Liver (tissue), 9 donors: ENCODE measurements around the gene CCDC116. TPM values are rescaled to one million over a fixed set of nuclear protein-coding genes. Genes with fewer than 3 reads are reported as not detected.
"Not testable (repeated sequence)": the region's sequence is repeated elsewhere in the genome, so short reads cannot be mapped to it uniquely, and the experiment has no call there.

Experiments used
- DNase-seq: peaks from one replicate; pipeline ENCODE4 v3.0.0-alpha.2; 2017; ENCODE audit warnings: low spot score
- H3K27ac ChIP-seq, 2 donors: one replicate each; pipeline ENCODE4 v1.7.0; 2013; ENCODE audit warnings: inconsistent platforms in 2 of 2, low read length in 2 of 2, control low read depth in 1 of 2, low read depth in 1 of 2, mild to moderate bottlenecking in 1 of 2
- H3K27me3 ChIP-seq, 4 donors: one replicate each; pipeline versions ENCODE4 v1.6.1 to v1.7.0; 2013; ENCODE audit warnings: low read length in 3 of 4, inconsistent platforms in 1 of 4, mild to moderate bottlenecking in 1 of 4, moderate library complexity in 1 of 4; ENCODE audit not compliant: control insufficient read depth in 4 of 4, insufficient read depth in 4 of 4
- H3K36me3 ChIP-seq, 4 donors: one replicate each; pipeline versions ENCODE4 v1.6.1 to v1.7.0; 2013; ENCODE audit warnings: low read length in 3 of 4, mild to moderate bottlenecking in 3 of 4, low read depth in 1 of 4, moderate library complexity in 1 of 4; ENCODE audit not compliant: control insufficient read depth in 4 of 4, insufficient read depth in 3 of 4
- H3K4me1 ChIP-seq, 4 donors: one replicate each; pipeline versions ENCODE4 v1.6.1 to v1.7.0; 2013; ENCODE audit warnings: low read length in 3 of 4, mild to moderate bottlenecking in 3 of 4, moderate library complexity in 1 of 4; ENCODE audit not compliant: control insufficient read depth in 4 of 4, insufficient read depth in 4 of 4
- H3K4me3 ChIP-seq, 3 donors: one replicate each; pipeline versions ENCODE4 v1.6.1 to v1.7.0; 2013; ENCODE audit warnings: low read length in 3 of 3, control low read depth in 1 of 3, low read depth in 1 of 3, mild to moderate bottlenecking in 1 of 3
- H3K9ac ChIP-seq, 2 donors: one replicate each; pipeline ENCODE4 v1.7.0; 2013; ENCODE audit warnings: low read length in 2 of 2, mild to moderate bottlenecking in 2 of 2, moderate library complexity in 2 of 2, control low read depth in 1 of 2, low read depth in 1 of 2
- H3K9me3 ChIP-seq, 4 donors: one replicate each; pipeline versions ENCODE4 v1.6.1 to v1.7.0; 2013; ENCODE audit warnings: low read length in 3 of 4; ENCODE audit not compliant: control insufficient read depth in 4 of 4
- EGR1 ChIP-seq, 2 donors: IDR thresholded peaks; 2 replicates each; pipeline ENCODE4 v1.6.1; 2016 to 2018; ENCODE audit warnings: antibody characterized with exemption in 2 of 2, low read depth in 2 of 2
- FOXA2 ChIP-seq: IDR thresholded peaks from 2 replicates; pipeline ENCODE4 v1.6.1; 2016; ENCODE audit warnings: antibody characterized with exemption
- HNF4A ChIP-seq, 2 donors: conservative IDR thresholded peaks; 2 replicates each; pipeline ENCODE4 v1.6.1; 2016; ENCODE audit warnings: antibody characterized with exemption in 2 of 2, mild to moderate bottlenecking in 2 of 2
- JUND ChIP-seq, 2 donors: IDR thresholded peaks; 2 replicates each; pipeline ENCODE4 v1.6.1; 2016; ENCODE audit warnings: antibody characterized with exemption in 2 of 2
- RAD21 ChIP-seq, 2 donors: IDR thresholded peaks; 2 replicates each; pipeline ENCODE4 v1.6.1; 2016; ENCODE audit warnings: antibody characterized with exemption in 2 of 2, mild to moderate bottlenecking in 2 of 2
- REST ChIP-seq: IDR thresholded peaks from 2 replicates; pipeline ENCODE4 v1.6.1; 2016; ENCODE audit warnings: antibody characterized with exemption, mild to moderate bottlenecking
- RXRA ChIP-seq, 2 donors: IDR thresholded peaks; 2 replicates each; pipeline ENCODE4 v1.6.1; 2017 to 2018; ENCODE audit warnings: antibody characterized with exemption in 2 of 2, mild to moderate bottlenecking in 1 of 2
- SP1 ChIP-seq: IDR thresholded peaks from 2 replicates; pipeline ENCODE4 v1.6.1; 2018; ENCODE audit warnings: antibody characterized with exemption, mild to moderate bottlenecking
- TAF1 ChIP-seq: conservative IDR thresholded peaks from 2 replicates; pipeline ENCODE4 v1.6.1; 2016; ENCODE audit warnings: antibody characterized with exemption, mild to moderate bottlenecking
- WGBS: extraction: QIAGEN DNeasy Blood & Tissue Kit; methylation state at CpG from one replicate; pipeline ENCODE4 v1.1.7; 2013; 5-methylcytosine and 5-hydroxymethylcytosine counted together
- polyA plus RNA-seq, 2 donors: library from polyadenylated mRNA; stranded (reverse) in 1 of 2; unstranded in 1 of 2; fragments of 200-250 nt in 1 of 2; fragments of >200 nt in 1 of 2; fragmentation: Nextera tagmentation in 1 of 2; extraction: Ambion mirVana in 1 of 2; gene quantifications; one replicate each; pipeline versions ENCODE4 v1.2.1 to v1.2.3, GENCODE V29; 2013 to 2015
- total RNA-seq, 2 donors: library from RNA; depleted of rRNA; stranded (reverse); fragments of >200 nt; gene quantifications; one replicate each; pipeline ENCODE4 v1.2.3, GENCODE V29; 2014
- donor health status: healthy.
- donor health status: healthy.
- donor health status: healthy.
- donor health status: healthy.
- donor health status: healthy.

Gene CCDC116
- total and polyA plus RNA-seq, 4 donors: 0.05 to 0.08 (median 0.05) TPM; not detected in 1

GRCh38 chr22:21674638-21675245 lies 42.2 kb downstream of the CCDC116 start:
- Histone ChIP-seq H3K27me3 (no peaks in the 10 kb centered on the region), H3K4me3 (no peak overlapping the region), H3K9ac (no peak overlapping the region), H3K27ac (no peak overlapping the region), H3K36me3 (peaks cover 4 to 39% (median 21%) of the 10 kb centered on the region in 4 donors), H3K4me1 (peaks cover 2 to 10% (median 5%) of the 10 kb centered on the region in 4 donors), H3K9me3 (no peaks in the 10 kb centered on the region)
- no peak for TF ChIP-seq RAD21 (IDR thresholded peaks at IDR 0.05)
- no peak for TF ChIP-seq TAF1
- no peak for TF ChIP-seq RXRA (IDR thresholded peaks at IDR 0.05)
- no peak for TF ChIP-seq JUND (IDR thresholded peaks at IDR 0.05)
- TF ChIP-seq REST: no peak
- no peak for TF ChIP-seq SP1
- no peak for TF ChIP-seq EGR1 (IDR thresholded peaks at IDR 0.05; ENCODE audit: low read depth in 2 of 2)
- no peak for TF ChIP-seq FOXA2
- no peak for DNase-seq
- 88% methylated on average over 12 of the region's 12 CpGs for WGBS

- no peaks in the 10 kb centered on the region for H3K9me3 ChIP-seq
- TF ChIP-seq SP1 (peak; percentile 58), RXRA (IDR thresholded peaks at IDR 0.05) (peak; percentile 9 to 64), RAD21 (IDR thresholded peaks at IDR 0.05) (no peak), HNF4A (conservative IDR thresholded peaks at IDR 0.05) (peak in 1 of 2 donors; percentile 31)
- 56% methylated on average over 15 of the region's 15 CpGs for WGBS
- no peak overlapping the region for H3K9ac ChIP-seq
- peaks cover 2 to 10% (median 5%) of the 10 kb centered on the region in 4 donors for H3K4me1 ChIP-seq
- peak overlapping the region in 1 of 2 donors; percentile 59 for H3K27ac ChIP-seq
- no peaks in the 10 kb centered on the region for H3K27me3 ChIP-seq
- no peak overlapping the region for H3K4me3 ChIP-seq
- no peak for DNase-seq
- peaks cover 5 to 32% (median 10%) of the 10 kb centered on the region in 4 donors for H3K36me3 ChIP-seq
These were observed 45.3 kb downstream of the CCDC116 start for GRCh38 chr22:21677606-21678443.

GRCh38 chr22:21678842-21679241 lies 46.3 kb downstream of the CCDC116 start:
- H3K4me3 ChIP-seq, H3K9me3 ChIP-seq, DNase-seq, H3K27ac ChIP-seq, H3K27me3 ChIP-seq, H3K9ac ChIP-seq: not testable (repeated sequence)
- peaks cover 2 to 10% (median 5%) of the 10 kb centered on the region in 4 donors for H3K4me1 ChIP-seq
- H3K36me3 ChIP-seq: peaks cover 5 to 29% (median 14%) of the 10 kb centered on the region in 4 donors
- 97% methylated on average over 12 of the region's 12 CpGs for WGBS
